Endothelial cell (in vitro differentiated cells): ENCODE data around the gene CUBN. TPM values are rescaled to one million over a fixed set of nuclear protein-coding genes. Genes with fewer than 3 reads are reported as not detected.

Experiments used
- DNase-seq: peaks from one replicate; pipeline ENCODE4 v3.0.0; 2021; ENCODE audit warnings: low spot score
- H3K27ac Mint-ChIP-seq: one replicate; pipeline ENCODE4 v1.8.0; 2021; ENCODE audit warnings: mixed read lengths, inconsistent platforms; ENCODE audit not compliant: unreplicated experiment
- H3K27me3 Mint-ChIP-seq: one replicate; pipeline ENCODE4 v1.8.0; 2021; ENCODE audit warnings: mild to moderate bottlenecking, moderate library complexity, mixed read lengths, inconsistent platforms; ENCODE audit not compliant: unreplicated experiment
- H3K36me3 Mint-ChIP-seq: one replicate; pipeline ENCODE4 v1.8.0; 2021; ENCODE audit warnings: mild to moderate bottlenecking, low read depth, mixed read lengths, inconsistent platforms; ENCODE audit not compliant: unreplicated experiment
- H3K4me1 Mint-ChIP-seq: one replicate; pipeline ENCODE4 v1.8.0; 2021; ENCODE audit warnings: mild to moderate bottlenecking, mixed read lengths, inconsistent platforms; ENCODE audit not compliant: unreplicated experiment
- H3K4me3 Mint-ChIP-seq: one replicate; pipeline ENCODE4 v1.8.0; 2021; ENCODE audit warnings: mild to moderate bottlenecking, mixed read lengths, inconsistent platforms; ENCODE audit not compliant: unreplicated experiment
- H3K9me3 Mint-ChIP-seq: one replicate; pipeline ENCODE4 v1.8.0; 2021; ENCODE audit warnings: mixed read lengths, inconsistent platforms; ENCODE audit not compliant: unreplicated experiment
- total RNA-seq: library from RNA; stranded (reverse); fragmentation: NEBNext Ultra II Directional; extraction: Animal tissue kit (Norgen Biotek cat#: 25700); gene quantifications from one replicate; pipeline ENCODE4 v1.2.1, GENCODE V29; 2021; ENCODE audit not compliant: unreplicated experiment
- TF ChIP-seq, protein P1 (sequence below): fragments of 200-600 bp; sonication (generic); IDR thresholded peaks from one replicate; pipeline ENCODE4 v1.5.0; 2021; ENCODE audit warnings: antibody characterized with exemption; ENCODE audit not compliant: unreplicated experiment

The CUBN gene
- total RNA-seq, 1 donor from 2014 or later: 8.8 TPM

DNA sequence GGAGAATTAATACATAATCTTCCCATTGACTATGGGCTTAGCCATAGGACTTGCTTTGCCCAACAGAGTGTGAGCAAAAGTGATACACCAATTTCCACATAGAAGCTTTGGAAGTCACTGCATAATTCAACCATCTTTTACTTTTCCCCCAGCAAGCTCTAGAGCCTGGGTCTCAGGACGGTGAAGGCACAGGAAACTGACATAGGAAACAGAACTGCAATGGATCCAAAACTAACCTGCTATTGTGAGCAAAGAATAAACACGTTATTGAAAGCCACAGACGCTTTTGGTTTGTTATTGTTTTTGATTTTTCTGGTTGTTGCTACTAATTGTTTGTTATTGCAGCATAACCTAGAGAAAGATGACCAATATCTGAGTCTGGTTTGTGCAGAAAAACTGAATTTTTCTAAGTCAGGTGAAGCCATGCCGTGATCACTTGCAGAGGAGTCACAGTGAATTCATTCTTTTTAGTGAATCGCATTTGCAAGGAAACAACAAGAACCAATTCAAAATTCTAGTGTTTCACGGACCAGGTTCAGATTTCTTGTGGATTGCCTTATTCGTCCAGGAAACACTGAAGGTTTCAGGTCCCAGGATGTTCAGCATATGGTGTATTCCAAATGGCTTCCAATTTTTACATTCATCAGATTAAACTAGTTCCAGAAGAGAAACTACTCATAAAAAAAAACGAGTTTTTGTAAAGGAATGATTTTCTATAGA lies 52.8 kb downstream of the CUBN start:
- Mint-ChIP-seq H3K4me3 (no peak overlapping the region), H3K27me3 (no peaks in the 10 kb centered on the region), H3K4me1 (peaks cover 21% of the 10 kb centered on the region), H3K9me3 (no peaks in the 10 kb centered on the region), H3K36me3 (no peaks in the 10 kb centered on the region), H3K27ac (peak overlapping the region; percentile 72)
- no peak for DNase-seq
- TF ChIP-seq, protein P1, sequence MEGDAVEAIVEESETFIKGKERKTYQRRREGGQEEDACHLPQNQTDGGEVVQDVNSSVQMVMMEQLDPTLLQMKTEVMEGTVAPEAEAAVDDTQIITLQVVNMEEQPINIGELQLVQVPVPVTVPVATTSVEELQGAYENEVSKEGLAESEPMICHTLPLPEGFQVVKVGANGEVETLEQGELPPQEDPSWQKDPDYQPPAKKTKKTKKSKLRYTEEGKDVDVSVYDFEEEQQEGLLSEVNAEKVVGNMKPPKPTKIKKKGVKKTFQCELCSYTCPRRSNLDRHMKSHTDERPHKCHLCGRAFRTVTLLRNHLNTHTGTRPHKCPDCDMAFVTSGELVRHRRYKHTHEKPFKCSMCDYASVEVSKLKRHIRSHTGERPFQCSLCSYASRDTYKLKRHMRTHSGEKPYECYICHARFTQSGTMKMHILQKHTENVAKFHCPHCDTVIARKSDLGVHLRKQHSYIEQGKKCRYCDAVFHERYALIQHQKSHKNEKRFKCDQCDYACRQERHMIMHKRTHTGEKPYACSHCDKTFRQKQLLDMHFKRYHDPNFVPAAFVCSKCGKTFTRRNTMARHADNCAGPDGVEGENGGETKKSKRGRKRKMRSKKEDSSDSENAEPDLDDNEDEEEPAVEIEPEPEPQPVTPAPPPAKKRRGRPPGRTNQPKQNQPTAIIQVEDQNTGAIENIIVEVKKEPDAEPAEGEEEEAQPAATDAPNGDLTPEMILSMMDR: no peak

DNA sequence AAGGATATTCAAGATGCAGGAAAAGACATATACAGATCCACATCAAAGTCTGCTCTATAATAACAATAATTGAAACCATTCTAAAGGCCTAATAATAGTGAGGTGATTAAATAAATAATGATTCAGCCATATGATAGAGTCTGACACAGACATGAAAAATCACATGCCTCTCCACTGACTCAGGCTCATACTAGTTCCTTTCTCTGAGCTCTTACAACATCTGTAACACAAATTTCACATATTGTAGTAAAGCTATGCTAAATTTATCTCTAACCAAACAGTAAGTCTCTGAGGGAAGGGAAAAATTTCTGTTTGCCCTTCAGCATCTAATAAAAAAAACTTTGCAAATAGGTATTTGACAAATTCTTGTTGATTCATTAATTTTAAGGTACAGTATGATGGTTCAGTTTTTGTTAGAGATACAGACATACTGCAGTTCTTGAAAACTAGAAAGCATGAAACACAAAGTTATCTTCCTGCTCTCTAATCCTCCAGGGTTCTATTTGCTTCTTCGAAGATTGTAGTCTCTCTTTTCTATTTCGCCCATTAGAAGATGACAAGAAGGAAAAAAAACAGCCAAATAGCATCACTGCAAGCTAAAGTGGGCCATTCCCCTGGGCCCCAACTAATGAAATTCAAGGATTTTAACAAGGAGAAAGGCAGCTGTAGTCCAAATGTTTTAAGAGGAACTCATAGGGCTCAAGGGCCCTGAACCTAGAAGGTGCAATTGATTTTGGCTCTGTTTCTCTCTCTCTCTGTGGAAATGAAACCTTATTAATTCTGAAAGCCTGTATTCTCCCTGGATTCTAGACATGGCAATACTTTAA lies 53.9 kb downstream of the CUBN start:
- no peaks in the 10 kb centered on the region for H3K27me3 Mint-ChIP-seq
- peak overlapping the region; percentile 72 for H3K27ac Mint-ChIP-seq
- H3K9me3 Mint-ChIP-seq: no peaks in the 10 kb centered on the region
- H3K4me3 Mint-ChIP-seq: no peak overlapping the region
- no peak for DNase-seq
- peaks cover 21% of the 10 kb centered on the region for H3K4me1 Mint-ChIP-seq
- TF ChIP-seq, protein P1: no peak
- no peaks in the 10 kb centered on the region for H3K36me3 Mint-ChIP-seq

DNA sequence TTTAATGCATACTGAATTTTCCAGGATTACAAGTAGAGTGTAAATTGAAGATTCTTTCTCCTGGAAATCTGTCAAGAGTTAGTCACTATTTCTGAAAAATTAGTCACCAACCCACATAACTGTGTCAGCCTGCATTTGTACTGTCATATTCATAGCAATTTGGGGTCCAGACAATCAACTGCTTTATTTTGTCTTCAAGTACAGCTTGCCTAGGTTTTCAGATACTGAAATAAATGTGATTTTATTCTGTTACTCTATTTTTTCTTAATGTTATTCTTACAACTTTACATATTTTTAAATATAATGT lies 55.1 kb downstream of the CUBN start:
- Mint-ChIP-seq H3K27me3 (no peaks in the 10 kb centered on the region), H3K9me3 (no peaks in the 10 kb centered on the region), H3K36me3 (no peaks in the 10 kb centered on the region), H3K4me1 (peaks cover 21% of the 10 kb centered on the region), H3K27ac (no peak overlapping the region), H3K4me3 (no peak overlapping the region)
- TF ChIP-seq, protein P1: no peak
- no peak for DNase-seq

DNA sequence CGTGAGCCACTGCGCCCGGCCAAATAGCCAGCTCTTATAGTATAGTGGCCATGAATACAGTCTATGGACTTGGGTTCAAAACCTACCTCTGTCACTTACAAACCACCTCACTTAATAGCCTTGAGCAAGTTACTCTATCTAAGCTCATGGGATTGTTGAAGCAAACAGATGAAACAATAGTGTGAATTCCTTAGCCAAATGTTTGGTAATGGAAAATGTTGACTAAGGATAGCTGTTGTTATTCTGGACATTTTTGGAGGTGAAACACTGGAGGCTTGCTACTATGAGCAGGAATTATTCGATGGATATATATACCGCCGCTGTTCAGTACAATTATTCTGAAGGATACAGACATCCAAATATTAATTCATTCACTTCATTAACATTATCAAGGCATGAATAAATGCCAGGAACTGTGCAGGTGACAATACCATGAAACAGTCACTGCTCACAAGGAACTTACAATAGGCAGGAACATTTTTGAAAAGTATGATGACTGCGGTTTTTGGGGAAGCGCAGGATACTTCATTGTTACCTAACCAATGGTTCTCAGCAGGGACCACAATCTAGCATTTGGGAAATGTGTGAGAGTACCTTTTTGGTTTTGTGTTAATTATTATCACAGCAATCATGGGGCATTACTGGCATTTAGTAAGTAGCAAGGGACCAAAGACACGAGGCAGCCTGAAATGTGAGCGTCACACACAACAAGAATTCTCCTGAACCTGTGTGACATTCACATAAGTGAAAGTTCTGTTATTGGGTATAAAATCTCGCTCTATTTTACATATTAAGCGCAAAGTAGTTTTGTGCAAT lies 55.7 kb downstream of the CUBN start:
- Mint-ChIP-seq H3K27ac (no peak overlapping the region), H3K9me3 (no peaks in the 10 kb centered on the region)

More for the DNA sequence above, 55.7 kb downstream of the CUBN start:
- DNase-seq: no peak
- no peak overlapping the region for H3K4me3 Mint-ChIP-seq
- H3K4me1 Mint-ChIP-seq: peaks cover 21% of the 10 kb centered on the region
- TF ChIP-seq, protein P1: no peak
- H3K27me3 Mint-ChIP-seq: no peaks in the 10 kb centered on the region
- H3K36me3 Mint-ChIP-seq: no peaks in the 10 kb centered on the region
